ENCODE results near the gene PLD5.

DNA sequence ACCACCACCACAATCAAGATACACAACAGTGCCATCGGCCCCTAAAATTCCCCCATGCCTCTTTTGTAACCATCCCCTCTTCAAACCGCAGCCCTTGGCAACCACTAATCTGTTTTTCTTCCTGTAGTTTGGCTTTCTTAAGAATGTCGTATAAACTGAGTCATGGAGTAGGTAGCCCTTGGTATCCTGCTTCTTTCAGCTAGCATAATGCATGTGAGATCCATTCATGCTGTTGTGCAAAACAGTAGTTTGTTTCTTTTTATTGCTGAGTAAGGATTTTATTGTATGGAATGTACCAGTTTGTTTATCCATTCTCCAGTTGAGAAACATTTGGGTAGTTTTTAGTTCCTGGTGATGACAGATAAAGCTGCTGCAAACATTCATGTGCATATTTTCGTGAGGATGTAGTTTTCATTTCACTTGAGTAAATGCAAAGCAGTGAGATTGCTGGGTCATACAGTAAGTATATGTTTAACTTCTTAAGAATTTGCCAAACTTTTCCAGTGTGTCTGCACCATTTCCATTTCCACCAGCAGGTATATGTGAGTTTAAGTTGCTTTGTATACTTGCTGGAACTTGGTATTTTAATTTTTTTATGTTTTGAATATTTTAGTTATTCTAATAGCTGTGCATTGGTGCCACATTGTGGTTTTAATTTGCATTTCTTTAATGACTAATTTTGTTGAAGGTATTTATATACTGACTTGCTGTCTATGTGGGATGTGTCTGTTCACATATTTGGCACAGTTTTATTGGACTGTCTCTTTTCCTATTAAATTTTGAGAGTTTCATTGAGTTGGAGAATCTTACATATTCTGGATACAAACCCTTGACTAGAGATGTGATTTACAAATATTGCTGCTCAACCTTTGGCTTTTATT, 377.2 kb downstream of the PLD5 start:
- TF ChIP-seq, protein P1, sequence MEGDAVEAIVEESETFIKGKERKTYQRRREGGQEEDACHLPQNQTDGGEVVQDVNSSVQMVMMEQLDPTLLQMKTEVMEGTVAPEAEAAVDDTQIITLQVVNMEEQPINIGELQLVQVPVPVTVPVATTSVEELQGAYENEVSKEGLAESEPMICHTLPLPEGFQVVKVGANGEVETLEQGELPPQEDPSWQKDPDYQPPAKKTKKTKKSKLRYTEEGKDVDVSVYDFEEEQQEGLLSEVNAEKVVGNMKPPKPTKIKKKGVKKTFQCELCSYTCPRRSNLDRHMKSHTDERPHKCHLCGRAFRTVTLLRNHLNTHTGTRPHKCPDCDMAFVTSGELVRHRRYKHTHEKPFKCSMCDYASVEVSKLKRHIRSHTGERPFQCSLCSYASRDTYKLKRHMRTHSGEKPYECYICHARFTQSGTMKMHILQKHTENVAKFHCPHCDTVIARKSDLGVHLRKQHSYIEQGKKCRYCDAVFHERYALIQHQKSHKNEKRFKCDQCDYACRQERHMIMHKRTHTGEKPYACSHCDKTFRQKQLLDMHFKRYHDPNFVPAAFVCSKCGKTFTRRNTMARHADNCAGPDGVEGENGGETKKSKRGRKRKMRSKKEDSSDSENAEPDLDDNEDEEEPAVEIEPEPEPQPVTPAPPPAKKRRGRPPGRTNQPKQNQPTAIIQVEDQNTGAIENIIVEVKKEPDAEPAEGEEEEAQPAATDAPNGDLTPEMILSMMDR (IDR thresholded peaks at IDR 0.05), result no peak
- no peak for TF ChIP-seq POLR2A (IDR thresholded peaks at IDR 0.05)
